Progenitor cell of endocrine pancreas (in vitro differentiated cells): Measurements from ENCODE around the gene ADPRHL1. TPM values are rescaled to one million over a fixed set of nuclear protein-coding genes. Genes with fewer than 3 reads are reported as not detected.

Source experiments
- DNase-seq: peaks from one replicate; pipeline ENCODE4 v3.0.0; 2021; ENCODE audit warnings: low spot score; ENCODE audit not compliant: unreplicated experiment
- H3K27ac Mint-ChIP-seq: 2 replicates; pipeline ENCODE4 v1.8.0; 2021; ENCODE audit warnings: mild to moderate bottlenecking, moderate library complexity, mixed read lengths
- H3K27me3 Mint-ChIP-seq: 2 replicates; pipeline ENCODE4 v1.8.0; 2021; ENCODE audit warnings: mixed read lengths
- H3K36me3 Mint-ChIP-seq: 2 replicates; pipeline ENCODE4 v1.8.0; 2022; ENCODE audit warnings: mixed read lengths; ENCODE audit not compliant: insufficient read depth
- H3K4me1 Mint-ChIP-seq: 2 replicates; pipeline ENCODE4 v1.8.0; 2021; ENCODE audit warnings: low read depth, mixed read lengths
- H3K4me3 Mint-ChIP-seq: 2 replicates; pipeline ENCODE4 v1.8.0; 2021; ENCODE audit warnings: low read depth, mild to moderate bottlenecking, moderate library complexity, mixed read lengths
- H3K9me3 Mint-ChIP-seq: 2 replicates; pipeline ENCODE4 v1.8.0; 2021; ENCODE audit warnings: low read depth, mixed read lengths
- CTCF ChIP-seq: fragments of 200-600 bp; sonication (generic); IDR thresholded peaks from one replicate; pipeline ENCODE4 v1.5.0; 2021; ENCODE audit warnings: antibody characterized with exemption, mild to moderate bottlenecking; ENCODE audit not compliant: unreplicated experiment
- total RNA-seq: library from RNA; stranded (reverse); gene quantifications from 2 replicates; pipeline ENCODE4 v1.2.1, GENCODE V29; 2021

The ADPRHL1 gene
- total RNA-seq, 1 donor from 2014 or later, result 6.8 TPM

- H3K36me3 Mint-ChIP-seq, result no peaks in the 10 kb centered on the region
- H3K27ac Mint-ChIP-seq, result no peak overlapping the region
- H3K27me3 Mint-ChIP-seq, result no peaks in the 10 kb centered on the region
- peak; percentile 18 for DNase-seq
- TF ChIP-seq CTCF, result no peak
- H3K4me1 Mint-ChIP-seq, result peaks cover 7% of the 10 kb centered on the region
- H3K9me3 Mint-ChIP-seq, result no peaks in the 10 kb centered on the region
- no peak overlapping the region for H3K4me3 Mint-ChIP-seq
Observed at GRCh38 chr13:113364311-113364889, 88.9 kb downstream of the ADPRHL1 start.

DNA sequence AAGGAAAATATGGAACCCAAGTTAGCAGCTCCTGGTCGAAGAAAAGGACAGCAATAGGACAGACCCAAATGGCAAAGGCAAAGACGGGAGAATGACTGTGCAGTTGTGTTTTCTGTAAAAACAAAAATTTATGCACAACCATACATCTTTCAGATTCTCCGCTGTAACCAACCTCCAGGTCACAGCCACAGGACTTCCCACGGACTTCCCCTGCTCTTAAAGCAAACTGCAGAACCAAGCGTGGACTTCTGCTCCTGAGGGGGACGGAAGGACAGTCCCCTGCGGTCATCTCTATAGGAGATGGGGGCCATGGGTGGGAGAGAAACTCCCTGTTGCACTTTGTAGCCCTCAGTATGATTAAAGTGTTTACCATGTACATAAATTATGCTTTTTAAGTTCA, 91.9 kb downstream of the ADPRHL1 start:
- Mint-ChIP-seq H3K4me1 (peaks cover 21% of the 10 kb centered on the region), H3K9me3 (no peaks in the 10 kb centered on the region), H3K36me3 (peaks cover 1% of the 10 kb centered on the region), H3K27ac (no peak overlapping the region), H3K27me3 (no peaks in the 10 kb centered on the region), H3K4me3 (peak overlapping the region; percentile 21)
- DNase-seq, result no peak
- no peak for TF ChIP-seq CTCF

DNA sequence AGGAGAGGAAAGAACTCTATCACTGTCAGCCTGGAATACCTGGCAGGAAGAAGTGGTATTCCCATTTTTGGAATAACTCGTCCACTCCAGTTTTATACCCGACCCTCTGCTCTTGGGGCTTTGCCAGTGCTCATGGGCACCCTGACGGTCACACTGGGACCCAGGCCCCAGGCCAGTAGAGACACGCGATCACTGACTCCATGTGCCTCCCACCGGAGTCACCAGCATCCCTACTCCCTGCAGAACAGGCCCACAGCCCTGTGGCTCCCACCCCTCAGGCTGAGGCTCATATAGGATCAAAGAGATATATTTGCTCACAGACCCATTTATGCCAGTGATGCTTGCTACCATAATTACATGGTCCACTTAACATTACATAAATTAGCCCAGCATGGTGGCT, 92.8 kb downstream of the ADPRHL1 start:
- Mint-ChIP-seq H3K9me3 (no peaks in the 10 kb centered on the region), H3K4me3 (no peak overlapping the region), H3K27me3 (no peaks in the 10 kb centered on the region), H3K36me3 (peaks cover 4% of the 10 kb centered on the region), H3K4me1 (peaks cover 21% of the 10 kb centered on the region), H3K27ac (no peak overlapping the region)
- DNase-seq, result no peak
- no peak for TF ChIP-seq CTCF

- Mint-ChIP-seq H3K27ac (no peak overlapping the region), H3K4me1 (peaks cover 21% of the 10 kb centered on the region), H3K4me3 (no peak overlapping the region), H3K9me3 (no peaks in the 10 kb centered on the region), H3K36me3 (peaks cover 6% of the 10 kb centered on the region), H3K27me3 (no peaks in the 10 kb centered on the region)
- TF ChIP-seq CTCF, result no peak
- DNase-seq, result no peak
Observed at GRCh38 chr13:113359571-113359970, 93.7 kb downstream of the ADPRHL1 start.

- H3K4me3 Mint-ChIP-seq, result no peak overlapping the region
- TF ChIP-seq CTCF, result no peak
- peak overlapping the region; percentile 4 for H3K27ac Mint-ChIP-seq
- peaks cover 7% of the 10 kb centered on the region for H3K36me3 Mint-ChIP-seq
- DNase-seq, result no peak
- no peaks in the 10 kb centered on the region for H3K27me3 Mint-ChIP-seq
- no peaks in the 10 kb centered on the region for H3K9me3 Mint-ChIP-seq
- H3K4me1 Mint-ChIP-seq, result peaks cover 21% of the 10 kb centered on the region
Observed at GRCh38 chr13:113358653-113359190, 94.6 kb downstream of the ADPRHL1 start.
